ENCODE measurements around the gene NOP56. TPM values are rescaled to one million over a fixed set of nuclear protein-coding genes. Genes with fewer than 3 reads are reported as not detected.

The NOP56 gene
- total RNA-seq: 118 and 160 TPM in 2 replicates

DNA sequence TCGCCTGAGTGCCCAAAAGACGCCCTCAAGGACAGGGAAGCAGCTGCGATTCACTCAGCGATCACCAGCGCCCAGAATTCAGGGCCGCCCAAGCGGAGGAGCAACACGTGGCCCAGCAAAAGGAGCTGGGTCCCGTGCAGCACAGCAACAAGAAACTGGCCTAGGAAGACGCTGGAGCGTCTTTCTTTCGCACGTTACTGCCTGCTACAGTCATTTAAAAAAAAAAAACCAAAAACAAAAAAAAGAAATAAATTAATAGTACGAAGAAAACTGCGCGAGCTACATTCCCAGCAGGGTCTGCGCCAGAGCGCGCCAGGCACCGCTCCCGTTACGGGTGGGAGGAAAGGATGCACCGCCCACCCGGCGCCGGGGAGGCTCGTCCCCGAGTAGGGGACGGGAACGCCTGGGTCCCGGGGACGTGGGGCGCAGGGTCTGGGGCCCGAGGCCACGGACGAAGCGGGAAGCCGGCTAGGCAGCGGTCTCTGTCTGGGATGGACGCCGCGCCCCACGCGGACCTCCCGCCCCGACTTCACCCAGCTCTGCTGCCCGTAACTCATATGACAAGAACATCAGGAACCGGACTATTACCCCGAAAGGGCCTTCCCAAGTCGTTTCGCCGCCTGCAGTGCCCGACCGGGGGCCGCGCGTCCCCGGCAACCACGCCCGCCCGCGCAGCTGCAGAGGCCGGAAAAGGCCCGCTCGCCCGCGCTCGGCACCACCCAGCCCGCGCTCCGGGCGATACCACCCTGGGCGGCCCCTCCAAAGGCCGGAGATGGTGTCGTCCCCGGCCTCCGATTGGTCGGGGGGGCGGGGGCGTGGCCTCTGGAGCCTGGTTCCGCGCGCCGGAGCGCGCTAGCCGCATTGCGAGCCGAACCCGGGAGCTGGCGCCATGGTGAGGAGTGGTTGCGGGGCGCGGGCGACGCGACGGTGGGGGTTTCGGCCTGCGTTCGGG lies at the start of gene NOP56:
Gene NOP56, plus strand, starts transcription at position 861 of the 952 bp plus-strand sequence. Its CDS starts 29 bp downstream, at position 890.

GRCh38 chr20:2663887-2664719 lies 11.7 kb downstream of the NOP56 start, which contains the start of gene IDH3B:
IDH3B (minus strand) TSS chr20:2664216; CDS start chr20:2664188, 28 bp downstream.

DNA sequence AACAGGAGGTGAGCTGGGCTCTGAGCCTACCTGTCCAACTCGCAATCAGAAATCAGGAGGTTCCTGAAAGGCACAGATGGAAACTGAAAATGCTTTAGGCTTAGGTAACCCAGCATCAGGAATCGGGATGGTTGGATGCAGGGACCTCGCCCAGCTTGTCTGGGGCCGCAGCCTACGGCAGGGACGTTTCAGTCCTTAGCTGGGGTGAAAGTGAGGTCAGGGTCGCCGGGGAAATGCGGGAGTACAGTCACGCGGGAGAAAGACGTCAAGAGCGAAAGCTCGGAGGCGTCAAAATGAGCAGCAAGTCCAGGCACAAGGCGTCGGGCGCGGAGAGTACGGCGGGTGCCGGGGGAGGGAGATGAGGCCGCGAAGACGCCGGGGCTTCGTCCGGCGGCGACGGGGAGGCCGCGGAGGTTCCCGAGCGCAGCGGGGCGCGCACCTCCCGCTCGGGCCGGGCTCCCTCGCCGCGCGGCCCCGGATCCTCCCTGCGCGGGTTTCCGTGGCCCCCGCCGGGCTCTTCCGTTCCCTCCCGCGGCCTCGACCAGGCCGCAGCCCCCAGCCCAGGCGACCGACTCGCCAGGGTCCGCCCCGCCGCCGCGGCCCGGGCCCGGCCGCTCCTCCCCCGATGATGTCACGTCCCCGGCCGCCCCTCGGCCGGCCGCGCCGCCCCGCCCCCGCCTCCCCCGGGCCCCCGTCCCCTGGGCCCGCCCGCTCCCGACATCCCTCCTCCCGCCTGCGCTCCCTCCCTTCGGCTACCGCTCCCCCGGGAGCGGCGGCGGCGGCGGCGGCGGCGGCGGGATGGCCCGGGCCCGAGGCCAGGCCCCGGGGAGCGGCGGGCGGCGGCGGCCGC lies 39.8 kb downstream of the NOP56 start, which contains the start of gene EBF4:
Gene EBF4, plus strand, starts transcription at position 745 of the 850 bp plus-strand sequence. CDS start 866 bp downstream, outside the sequence.

Other genes starting within 250 kb of the NOP56 start
- 82.6 and 101 TPM in 2 replicates for gene SNRPB, start 181.8 kb upstream of the NOP56 start, total RNA-seq
- 13.5 and 14.3 TPM in 2 replicates for gene ZNF343, start 143.7 kb upstream of the NOP56 start, total RNA-seq
- 0.18 TPM in 1 of 2 replicates, not detected in the other for gene TMC2, start 116.1 kb upstream of the NOP56 start, total RNA-seq
- 79.0 and 98.4 TPM in 2 replicates for gene IDH3B, start 11.6 kb downstream of the NOP56 start, total RNA-seq
- 0.57 and 1.8 TPM in 2 replicates for gene EBF4, start 40.1 kb downstream of the NOP56 start, total RNA-seq
- gene CPXM1, start 148.0 kb downstream of the NOP56 start, total RNA-seq: 0.71 and 1.2 TPM in 2 replicates
- 0.37 TPM in 1 of 2 replicates, not detected in the other for gene C20orf141, start 162.4 kb downstream of the NOP56 start, total RNA-seq
- gene TMEM239, start 163.7 kb downstream of the NOP56 start, total RNA-seq: not detected in 2 replicates
- 17.1 and 26.6 TPM in 2 replicates for gene PCED1A, start 188.0 kb downstream of the NOP56 start, total RNA-seq
- gene VPS16, start 188.1 kb downstream of the NOP56 start, total RNA-seq: 72.2 and 72.7 TPM in 2 replicates
- 22.9 and 27.9 TPM in 2 replicates for gene PTPRA, start 220.8 kb downstream of the NOP56 start, total RNA-seq